ENCODE data around the gene GXYLT1. TPM values are rescaled to one million over a fixed set of nuclear protein-coding genes. Genes with fewer than 3 reads are reported as not detected.

GXYLT1 gene
- total RNA-seq, 1 experiment from 2014 or later, result 12.6 TPM

DNA sequence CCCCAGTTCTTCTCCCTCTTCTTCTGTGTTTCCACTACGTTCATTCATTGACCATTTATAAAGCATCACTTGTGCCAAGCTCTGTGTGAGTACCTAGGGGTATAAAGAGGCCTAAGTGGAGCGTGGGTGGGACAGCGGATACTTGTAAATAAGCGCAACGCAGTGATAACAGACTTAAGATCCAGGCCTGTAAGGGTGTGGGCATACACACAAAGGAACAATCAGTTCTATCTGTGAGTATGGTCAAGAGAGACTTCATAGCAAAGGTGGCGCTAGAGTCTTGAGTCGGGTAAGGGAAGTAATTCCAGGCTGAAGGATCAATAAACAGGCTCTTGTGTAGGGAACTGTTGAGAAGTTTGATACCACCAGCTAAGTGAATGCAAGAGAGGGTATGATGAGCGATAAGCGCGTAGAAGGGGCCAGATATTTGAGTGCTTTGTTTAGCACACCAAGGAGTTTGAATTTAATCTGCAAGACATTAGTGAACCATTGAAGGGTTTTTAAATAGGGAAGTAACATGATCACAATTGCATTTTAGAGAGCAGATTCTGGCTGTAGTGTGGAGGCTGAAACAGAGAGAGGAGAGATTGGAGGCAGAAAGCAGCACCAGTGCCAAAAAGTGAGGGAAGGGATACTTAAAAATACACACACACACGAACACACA lies 1.0 kb upstream of the GXYLT1 start:
- H3K9me3 Mint-ChIP-seq, result no peaks in the 10 kb centered on the region
- peak overlapping the region; percentile 65 for H3K4me3 Mint-ChIP-seq
- peaks cover 31% of the 10 kb centered on the region for H3K4me1 Mint-ChIP-seq
- DNase-seq (ENCODE audit: low spot score), result no peak
- H3K27me3 Mint-ChIP-seq (ENCODE audit: low read depth), result peaks cover 10% of the 10 kb centered on the region
- TF ChIP-seq CBFB (CRISPR knock-in tag; IDR thresholded peaks at IDR 0.05; ENCODE audit: low read depth) (no peak), ETV6 (CRISPR knock-in tag; IDR thresholded peaks at IDR 0.05) (no peak), EMX1 (CRISPR knock-in tag; IDR thresholded peaks at IDR 0.05) (no peak), ZNF423 (CRISPR knock-in tag; IDR thresholded peaks at IDR 0.05) (no peak), ZNF396 (CRISPR knock-in tag; IDR thresholded peaks at IDR 0.05; ENCODE audit: borderline replicate concordance) (no peak), SP1 (CRISPR knock-in tag; conservative IDR thresholded peaks at IDR 0.05) (no peak)
- TF ChIP-seq, protein P1, sequence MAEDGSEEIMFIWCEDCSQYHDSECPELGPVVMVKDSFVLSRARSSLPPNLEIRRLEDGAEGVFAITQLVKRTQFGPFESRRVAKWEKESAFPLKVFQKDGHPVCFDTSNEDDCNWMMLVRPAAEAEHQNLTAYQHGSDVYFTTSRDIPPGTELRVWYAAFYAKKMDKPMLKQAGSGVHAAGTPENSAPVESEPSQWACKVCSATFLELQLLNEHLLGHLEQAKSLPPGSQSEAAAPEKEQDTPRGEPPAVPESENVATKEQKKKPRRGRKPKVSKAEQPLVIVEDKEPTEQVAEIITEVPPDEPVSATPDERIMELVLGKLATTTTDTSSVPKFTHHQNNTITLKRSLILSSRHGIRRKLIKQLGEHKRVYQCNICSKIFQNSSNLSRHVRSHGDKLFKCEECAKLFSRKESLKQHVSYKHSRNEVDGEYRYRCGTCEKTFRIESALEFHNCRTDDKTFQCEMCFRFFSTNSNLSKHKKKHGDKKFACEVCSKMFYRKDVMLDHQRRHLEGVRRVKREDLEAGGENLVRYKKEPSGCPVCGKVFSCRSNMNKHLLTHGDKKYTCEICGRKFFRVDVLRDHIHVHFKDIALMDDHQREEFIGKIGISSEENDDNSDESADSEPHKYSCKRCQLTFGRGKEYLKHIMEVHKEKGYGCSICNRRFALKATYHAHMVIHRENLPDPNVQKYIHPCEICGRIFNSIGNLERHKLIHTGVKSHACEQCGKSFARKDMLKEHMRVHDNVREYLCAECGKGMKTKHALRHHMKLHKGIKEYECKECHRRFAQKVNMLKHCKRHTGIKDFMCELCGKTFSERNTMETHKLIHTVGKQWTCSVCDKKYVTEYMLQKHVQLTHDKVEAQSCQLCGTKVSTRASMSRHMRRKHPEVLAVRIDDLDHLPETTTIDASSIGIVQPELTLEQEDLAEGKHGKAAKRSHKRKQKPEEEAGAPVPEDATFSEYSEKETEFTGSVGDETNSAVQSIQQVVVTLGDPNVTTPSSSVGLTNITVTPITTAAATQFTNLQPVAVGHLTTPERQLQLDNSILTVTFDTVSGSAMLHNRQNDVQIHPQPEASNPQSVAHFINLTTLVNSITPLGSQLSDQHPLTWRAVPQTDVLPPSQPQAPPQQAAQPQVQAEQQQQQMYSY (CRISPR knock-in tag; IDR thresholded peaks at IDR 0.05), result no peak
- TF ChIP-seq, protein P2, sequence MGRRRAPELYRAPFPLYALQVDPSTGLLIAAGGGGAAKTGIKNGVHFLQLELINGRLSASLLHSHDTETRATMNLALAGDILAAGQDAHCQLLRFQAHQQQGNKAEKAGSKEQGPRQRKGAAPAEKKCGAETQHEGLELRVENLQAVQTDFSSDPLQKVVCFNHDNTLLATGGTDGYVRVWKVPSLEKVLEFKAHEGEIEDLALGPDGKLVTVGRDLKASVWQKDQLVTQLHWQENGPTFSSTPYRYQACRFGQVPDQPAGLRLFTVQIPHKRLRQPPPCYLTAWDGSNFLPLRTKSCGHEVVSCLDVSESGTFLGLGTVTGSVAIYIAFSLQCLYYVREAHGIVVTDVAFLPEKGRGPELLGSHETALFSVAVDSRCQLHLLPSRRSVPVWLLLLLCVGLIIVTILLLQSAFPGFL (CRISPR knock-in tag; IDR thresholded peaks at IDR 0.05; ENCODE audit: borderline replicate concordance), result no peak
- TF ChIP-seq, protein P3, sequence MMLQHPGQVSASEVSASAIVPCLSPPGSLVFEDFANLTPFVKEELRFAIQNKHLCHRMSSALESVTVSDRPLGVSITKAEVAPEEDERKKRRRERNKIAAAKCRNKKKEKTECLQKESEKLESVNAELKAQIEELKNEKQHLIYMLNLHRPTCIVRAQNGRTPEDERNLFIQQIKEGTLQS (CRISPR knock-in tag; conservative IDR thresholded peaks at IDR 0.05), result no peak
- TF ChIP-seq, protein P4, sequence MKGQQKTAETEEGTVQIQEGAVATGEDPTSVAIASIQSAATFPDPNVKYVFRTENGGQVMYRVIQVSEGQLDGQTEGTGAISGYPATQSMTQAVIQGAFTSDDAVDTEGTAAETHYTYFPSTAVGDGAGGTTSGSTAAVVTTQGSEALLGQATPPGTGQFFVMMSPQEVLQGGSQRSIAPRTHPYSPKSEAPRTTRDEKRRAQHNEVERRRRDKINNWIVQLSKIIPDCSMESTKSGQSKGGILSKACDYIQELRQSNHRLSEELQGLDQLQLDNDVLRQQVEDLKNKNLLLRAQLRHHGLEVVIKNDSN (CRISPR knock-in tag; IDR thresholded peaks at IDR 0.05), result no peak
- no peaks in the 10 kb centered on the region for H3K36me3 Mint-ChIP-seq
- peak; percentile 44 for ATAC-seq
- peak overlapping the region; percentile 67 for H3K27ac Mint-ChIP-seq
- POLR2A ChIA-PET, result interaction anchor here (0.7 to 1.1 kb wide), 2 partner anchors 52 to 1663 kb away, joined by 3 to 6 read pairs; no protein-coding TSS in a partner anchor
- CTCF ChIA-PET, result interaction anchor here (0.8 to 1.7 kb wide), 6 partner anchors 9 to 226 kb away, joined by 3 to 8 read pairs (median 4); no protein-coding TSS in a partner anchor

DNA sequence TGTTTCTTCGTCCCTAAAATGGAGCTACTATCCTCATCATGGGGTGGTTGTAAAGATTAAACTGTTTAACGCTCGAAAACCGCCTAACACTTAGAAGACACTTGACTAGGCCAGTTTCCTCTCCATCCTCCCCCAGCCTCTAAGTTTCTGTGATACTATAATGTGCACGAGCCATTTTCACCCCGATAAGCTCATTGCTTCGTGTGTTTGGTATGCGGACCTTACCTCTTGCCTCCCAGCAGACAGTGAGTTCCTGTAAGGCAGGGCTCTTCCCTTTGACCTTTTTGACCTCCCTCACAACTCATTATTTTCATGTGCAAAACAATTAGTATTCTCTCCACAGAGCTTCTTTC lies 499 bp upstream of the GXYLT1 start:
- Mint-ChIP-seq H3K4me1 (peaks cover 31% of the 10 kb centered on the region), H3K36me3 (no peaks in the 10 kb centered on the region), H3K27ac (peak overlapping the region; percentile 67), H3K9me3 (no peaks in the 10 kb centered on the region), H3K4me3 (peak overlapping the region; percentile 65), H3K27me3 (ENCODE audit: low read depth) (peaks cover 10% of the 10 kb centered on the region)
- CTCF ChIA-PET, result interaction anchor here (1.0 to 1.7 kb wide), 5 partner anchors 10 to 227 kb away, joined by 3 to 8 read pairs (median 4); no protein-coding TSS in a partner anchor
- peak; percentile 7 for ATAC-seq
- no peak for DNase-seq (ENCODE audit: low spot score)
- POLR2A ChIA-PET, result interaction anchor here (0.7 to 1.1 kb wide), 2 partner anchors 52 to 1664 kb away, joined by 3 to 6 read pairs; no protein-coding TSS in a partner anchor
- no peak for TF ChIP-seq ELF4 (CRISPR knock-in tag; IDR thresholded peaks at IDR 0.05; ENCODE audit: low read depth)
- TF ChIP-seq, protein P5, sequence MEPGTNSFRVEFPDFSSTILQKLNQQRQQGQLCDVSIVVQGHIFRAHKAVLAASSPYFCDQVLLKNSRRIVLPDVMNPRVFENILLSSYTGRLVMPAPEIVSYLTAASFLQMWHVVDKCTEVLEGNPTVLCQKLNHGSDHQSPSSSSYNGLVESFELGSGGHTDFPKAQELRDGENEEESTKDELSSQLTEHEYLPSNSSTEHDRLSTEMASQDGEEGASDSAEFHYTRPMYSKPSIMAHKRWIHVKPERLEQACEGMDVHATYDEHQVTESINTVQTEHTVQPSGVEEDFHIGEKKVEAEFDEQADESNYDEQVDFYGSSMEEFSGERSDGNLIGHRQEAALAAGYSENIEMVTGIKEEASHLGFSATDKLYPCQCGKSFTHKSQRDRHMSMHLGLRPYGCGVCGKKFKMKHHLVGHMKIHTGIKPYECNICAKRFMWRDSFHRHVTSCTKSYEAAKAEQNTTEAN (CRISPR knock-in tag; IDR thresholded peaks at IDR 0.05), result no peak
- TF ChIP-seq RELA (CRISPR knock-in tag; IDR thresholded peaks at IDR 0.05; ENCODE audit: borderline replicate concordance), result no peak
- TF ChIP-seq PRRX2 (CRISPR knock-in tag; IDR thresholded peaks at IDR 0.05), result no peak
- TF ChIP-seq, protein P6, sequence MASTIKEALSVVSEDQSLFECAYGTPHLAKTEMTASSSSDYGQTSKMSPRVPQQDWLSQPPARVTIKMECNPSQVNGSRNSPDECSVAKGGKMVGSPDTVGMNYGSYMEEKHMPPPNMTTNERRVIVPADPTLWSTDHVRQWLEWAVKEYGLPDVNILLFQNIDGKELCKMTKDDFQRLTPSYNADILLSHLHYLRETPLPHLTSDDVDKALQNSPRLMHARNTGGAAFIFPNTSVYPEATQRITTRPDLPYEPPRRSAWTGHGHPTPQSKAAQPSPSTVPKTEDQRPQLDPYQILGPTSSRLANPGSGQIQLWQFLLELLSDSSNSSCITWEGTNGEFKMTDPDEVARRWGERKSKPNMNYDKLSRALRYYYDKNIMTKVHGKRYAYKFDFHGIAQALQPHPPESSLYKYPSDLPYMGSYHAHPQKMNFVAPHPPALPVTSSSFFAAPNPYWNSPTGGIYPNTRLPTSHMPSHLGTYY (CRISPR knock-in tag; IDR thresholded peaks at IDR 0.05), result no peak
- TF ChIP-seq GABPB1 (CRISPR knock-in tag; IDR thresholded peaks at IDR 0.05), result peak; percentile 0; the same call in 1 of the 2 replicates
- TF ChIP-seq, protein P7, sequence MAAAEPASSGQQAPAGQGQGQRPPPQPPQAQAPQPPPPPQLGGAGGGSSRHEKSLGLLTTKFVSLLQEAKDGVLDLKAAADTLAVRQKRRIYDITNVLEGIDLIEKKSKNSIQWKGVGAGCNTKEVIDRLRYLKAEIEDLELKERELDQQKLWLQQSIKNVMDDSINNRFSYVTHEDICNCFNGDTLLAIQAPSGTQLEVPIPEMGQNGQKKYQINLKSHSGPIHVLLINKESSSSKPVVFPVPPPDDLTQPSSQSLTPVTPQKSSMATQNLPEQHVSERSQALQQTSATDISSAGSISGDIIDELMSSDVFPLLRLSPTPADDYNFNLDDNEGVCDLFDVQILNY (CRISPR knock-in tag; IDR thresholded peaks at IDR 0.05), result no peak
- no peak for TF ChIP-seq CBFB (CRISPR knock-in tag; IDR thresholded peaks at IDR 0.05; ENCODE audit: low read depth)
- TF ChIP-seq, protein P8, sequence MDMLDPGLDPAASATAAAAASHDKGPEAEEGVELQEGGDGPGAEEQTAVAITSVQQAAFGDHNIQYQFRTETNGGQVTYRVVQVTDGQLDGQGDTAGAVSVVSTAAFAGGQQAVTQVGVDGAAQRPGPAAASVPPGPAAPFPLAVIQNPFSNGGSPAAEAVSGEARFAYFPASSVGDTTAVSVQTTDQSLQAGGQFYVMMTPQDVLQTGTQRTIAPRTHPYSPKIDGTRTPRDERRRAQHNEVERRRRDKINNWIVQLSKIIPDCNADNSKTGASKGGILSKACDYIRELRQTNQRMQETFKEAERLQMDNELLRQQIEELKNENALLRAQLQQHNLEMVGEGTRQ (CRISPR knock-in tag; IDR thresholded peaks at IDR 0.05), result no peak
